Endodermal cell (in vitro differentiated cells): ENCODE data around the gene S100PBP. TPM values are rescaled to one million over a fixed set of nuclear protein-coding genes. Genes with fewer than 3 reads are reported as not detected.

Experiments used
- total RNA-seq, 2 donors: library from RNA; stranded (reverse); fragmentation: NEBNext Ultra II Directional in 1 of 2; extraction: Animal tissue kit (Norgen Biotek cat#: 25700) in 1 of 2; gene quantifications; 2 replicates in 1 of 2; 3 replicates in 1 of 2; pipeline ENCODE4 v1.2.1, GENCODE V29; 2021

S100PBP gene
- total RNA-seq, 2 donors from 2014 or later, result 91.4 to 112 TPM

Other genes with a start within 250 kb of the S100PBP start
- gene ZBTB8OS, start 167.1 kb upstream of the S100PBP start, total RNA-seq, result 10 to 100 TPM; 85.1 to 99.4 TPM
- 100 to 1,000 TPM; 521 to 678 TPM for gene RBBP4, start 166.4 kb upstream of the S100PBP start, total RNA-seq
- under 1 TPM in 1 of 2 donors, not detected in 1; 0.18 TPM for gene SYNC, start 114.9 kb upstream of the S100PBP start, total RNA-seq
- 100 to 1,000 TPM; 141 to 154 TPM for gene YARS1, start 295 bp upstream of the S100PBP start, total RNA-seq
- 1 to 10 TPM; 6.0 to 7.2 TPM for gene FNDC5, start 53.3 kb downstream of the S100PBP start, total RNA-seq
- gene HPCA, start 68.8 kb downstream of the S100PBP start, total RNA-seq, result 1 to 10 TPM in 1 of 2 donors, not detected in 1; 1.2 TPM
- gene TMEM54, start 83.7 kb downstream of the S100PBP start, total RNA-seq, result 10 to 100 TPM in 1 of 2 donors, 1 to 10 TPM in 1; 8.6 to 12.3 TPM
- 10 to 100 TPM; 17.8 TPM for gene RNF19B, start 147.2 kb downstream of the S100PBP start, total RNA-seq
- 100 to 1,000 TPM; 114 to 118 TPM for gene AK2, start 219.2 kb downstream of the S100PBP start, total RNA-seq